Measurements from ENCODE around the gene SAPCD2.
"Not testable (repeated sequence)": the region's sequence is repeated elsewhere in the genome, so short reads cannot be mapped to it uniquely, and the experiment has no call there.

Gene SAPCD2

DNA sequence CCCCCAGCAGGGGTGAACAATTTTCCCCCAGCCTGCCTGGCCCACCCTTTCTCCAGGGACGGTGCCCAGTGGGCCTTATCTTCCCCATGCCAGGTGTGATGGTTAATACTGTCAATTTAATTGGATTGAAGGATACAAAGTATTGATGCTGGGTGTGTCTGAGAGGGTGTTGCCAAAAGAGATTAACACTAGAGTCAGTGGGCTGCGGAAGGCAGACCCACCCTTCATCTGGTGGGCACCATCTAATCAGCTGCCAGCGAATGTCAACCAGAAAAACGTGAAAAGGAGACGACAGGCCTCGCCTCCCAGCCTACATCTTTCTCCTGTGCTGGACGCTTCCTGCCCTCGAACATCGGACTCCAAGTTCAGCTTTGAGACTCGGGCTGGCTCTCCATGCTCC, 32.9 kb downstream of the SAPCD2 start:
- DNase-seq = no peak
- in situ Hi-C loops (cut with MboI; ENCODE audit: low pct_unique_long_range_greater_than_20kb, low sequenced_read_pairs) = no loop called here

DNA sequence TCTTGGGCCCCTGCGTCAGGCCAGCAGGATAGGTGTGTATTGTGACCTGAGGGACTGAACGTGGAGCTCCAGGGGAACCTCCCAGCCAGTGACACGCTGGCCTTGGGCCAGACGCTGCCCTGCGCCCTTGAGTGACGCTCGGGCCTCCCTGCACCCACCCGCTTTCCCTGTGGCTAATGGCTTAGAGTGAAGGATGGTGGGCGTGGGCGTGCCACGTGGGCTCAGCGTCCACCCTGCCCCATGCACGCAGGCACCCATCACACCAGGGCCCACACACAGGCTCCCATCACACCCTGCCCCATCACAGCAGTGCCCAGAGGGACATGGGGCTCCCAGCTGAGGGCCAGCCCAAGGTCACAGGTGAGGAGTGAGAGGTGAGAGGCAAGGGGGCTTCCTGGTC, 33.3 kb downstream of the SAPCD2 start:
- no peak for DNase-seq
- in situ Hi-C loops (cut with MboI; ENCODE audit: low pct_unique_long_range_greater_than_20kb, low sequenced_read_pairs) = no loop called here

DNA sequence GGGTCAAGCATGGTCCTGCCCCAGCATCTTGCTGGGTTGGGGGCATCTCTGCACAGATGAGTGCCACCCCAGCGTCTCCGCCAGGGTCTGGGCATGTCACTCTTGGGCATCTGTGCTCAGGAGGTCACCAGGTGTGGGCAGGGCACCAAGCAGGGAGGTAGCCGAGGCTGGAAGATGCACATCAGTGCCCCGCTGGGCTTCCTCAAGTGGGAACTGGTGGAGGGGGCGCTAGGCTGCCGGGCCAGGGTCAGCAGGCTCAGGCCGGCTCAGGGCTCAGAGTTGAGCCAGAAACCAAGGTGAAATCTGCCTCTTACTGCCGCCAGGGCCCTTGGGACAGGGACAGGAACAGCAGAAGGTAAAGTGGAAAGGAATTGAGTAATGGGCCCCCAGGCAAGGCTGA, 34.4 kb downstream of the SAPCD2 start:
- in situ Hi-C loops (cut with MboI; ENCODE audit: low pct_unique_long_range_greater_than_20kb, low sequenced_read_pairs) = no loop called here
- no peak for DNase-seq

DNA sequence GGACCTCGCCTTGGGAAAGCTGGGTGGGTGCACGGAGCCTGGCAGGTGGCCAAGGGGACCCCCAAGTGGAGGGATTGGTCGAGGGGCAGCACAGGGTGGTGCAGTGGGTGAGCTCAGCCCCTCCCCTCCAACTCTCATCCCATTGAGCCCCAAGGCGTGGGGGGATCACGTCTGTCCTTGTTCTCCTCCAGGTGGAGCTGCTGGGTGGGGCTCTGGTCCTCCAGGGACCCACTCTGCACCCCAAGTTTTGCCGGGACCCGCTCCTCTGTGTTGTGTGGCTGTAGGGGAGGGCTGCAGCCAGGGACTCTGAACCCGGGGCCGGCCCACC, 34.9 kb downstream of the SAPCD2 start:
- no peak for DNase-seq
- in situ Hi-C loops (cut with MboI; ENCODE audit: low pct_unique_long_range_greater_than_20kb, low sequenced_read_pairs) = no loop called here

DNA sequence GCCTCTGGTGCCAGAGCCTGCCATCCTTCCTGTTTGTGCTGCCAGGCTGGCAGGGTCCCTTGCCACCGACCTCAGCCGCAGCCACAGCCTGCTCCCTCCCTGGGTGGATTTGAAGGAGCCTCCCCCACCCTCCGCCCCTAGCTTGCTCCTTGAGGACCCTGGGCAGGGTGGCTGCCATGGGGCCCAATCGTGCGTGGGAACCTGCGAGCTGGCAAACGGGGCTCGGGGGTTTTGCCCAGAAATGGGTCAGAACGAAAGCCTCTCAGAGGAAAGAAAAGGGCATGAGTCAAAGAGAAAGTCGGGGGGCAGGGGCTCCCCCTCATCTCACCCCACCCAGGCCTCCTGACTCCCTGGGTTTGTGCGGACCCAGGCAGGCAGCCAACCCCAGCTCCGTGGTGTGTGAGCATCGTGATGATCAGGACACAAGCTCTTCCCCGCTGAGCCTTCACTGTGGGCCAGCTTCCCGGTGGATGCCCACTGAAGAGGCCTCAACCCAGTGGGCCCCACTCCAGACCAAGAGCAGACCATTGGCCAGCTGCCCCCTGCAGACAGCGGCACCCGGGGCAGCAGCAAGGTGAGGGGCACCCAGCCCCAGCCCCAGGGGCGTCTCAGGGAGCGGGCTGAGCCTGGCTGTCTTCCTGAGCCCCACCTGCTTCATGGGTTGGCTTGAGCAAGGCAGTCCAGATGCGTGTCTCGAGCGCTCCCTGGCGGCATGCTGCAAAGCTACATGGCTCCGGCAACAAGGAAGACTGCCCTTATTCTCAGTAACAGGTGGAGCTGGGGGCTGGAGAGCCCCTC, 35.4 kb downstream of the SAPCD2 start:
- peak; percentile 85 for DNase-seq
- in situ Hi-C loops (cut with MboI; ENCODE audit: low pct_unique_long_range_greater_than_20kb, low sequenced_read_pairs) = no loop called here

DNA sequence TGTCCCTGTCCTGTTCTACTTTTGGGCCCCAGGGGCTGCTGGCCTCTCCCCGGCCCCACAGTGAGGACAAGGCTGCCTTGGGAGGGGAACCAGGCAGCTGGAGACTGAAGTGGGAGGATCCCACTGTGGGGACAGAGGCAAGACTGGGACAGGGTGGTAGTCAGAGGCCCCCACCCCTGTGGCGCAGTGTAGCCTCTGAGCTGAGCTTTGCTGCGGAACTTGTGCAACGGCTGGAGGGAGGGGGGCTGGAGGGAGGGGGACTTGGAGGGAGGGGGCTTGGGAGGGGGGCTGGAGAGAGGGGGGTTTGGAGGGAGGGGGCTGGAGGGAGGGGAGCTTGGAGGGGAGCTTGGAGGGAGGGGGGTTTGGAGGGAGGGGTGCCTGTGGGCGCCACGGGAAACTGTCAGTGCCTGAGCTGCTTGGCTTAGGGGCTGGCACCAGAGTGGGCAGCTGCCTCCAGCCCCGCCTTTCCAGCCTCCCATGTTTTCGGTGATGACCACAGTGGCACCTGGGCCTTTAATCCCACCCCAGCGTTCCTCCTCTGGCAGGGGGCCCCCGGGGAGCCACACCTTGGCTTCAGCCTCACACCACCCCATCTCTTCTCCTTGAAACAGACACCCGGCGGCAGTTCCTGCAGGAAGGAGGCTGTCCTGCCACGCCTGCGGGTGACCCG, 36.2 kb downstream of the SAPCD2 start:
- in situ Hi-C loops (cut with MboI; ENCODE audit: low pct_unique_long_range_greater_than_20kb, low sequenced_read_pairs) = no loop called here
- peak; percentile 61 for DNase-seq

DNA sequence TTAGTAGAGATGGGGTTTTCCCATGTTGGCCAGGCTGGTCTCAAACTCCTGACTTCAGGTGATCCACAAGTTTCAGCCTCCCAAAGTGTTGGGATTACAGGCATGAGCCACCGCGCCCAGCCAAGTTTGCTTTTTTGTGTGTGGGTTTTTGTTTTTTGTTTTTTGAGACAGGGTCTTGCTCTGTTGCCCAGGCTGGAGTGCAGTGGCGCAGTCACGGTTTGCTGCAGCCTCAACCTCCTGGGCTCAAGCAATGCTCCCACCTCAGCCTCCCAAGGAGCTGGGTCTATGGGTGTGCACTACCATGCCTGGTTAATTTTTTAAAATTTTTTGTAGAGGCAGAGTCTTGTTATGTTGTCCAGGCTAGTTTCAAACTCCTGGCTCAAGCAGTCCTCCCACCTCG, 36.9 kb downstream of the SAPCD2 start:
- in situ Hi-C loops (cut with MboI; ENCODE audit: low pct_unique_long_range_greater_than_20kb, low sequenced_read_pairs); DNase-seq: not testable (repeated sequence)

DNA sequence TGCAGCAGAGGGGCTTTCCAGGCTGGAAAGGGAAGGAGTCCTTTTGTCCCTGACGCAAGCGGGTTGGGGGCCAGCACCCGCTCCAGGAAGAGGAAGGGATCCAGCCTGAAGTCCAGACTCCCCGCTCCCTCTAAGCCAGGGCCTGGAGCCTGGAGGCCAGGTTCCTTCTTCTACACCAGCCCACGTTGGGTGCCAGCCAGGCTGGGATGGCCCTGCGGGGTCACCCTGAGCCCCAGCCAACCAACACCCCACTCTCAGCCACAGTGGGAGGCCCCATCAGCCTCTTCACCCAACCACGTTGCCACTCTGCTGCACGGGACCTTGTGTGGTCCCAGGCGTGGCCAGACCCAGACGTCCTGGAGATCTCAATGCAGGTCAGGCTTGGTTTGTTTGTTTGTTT, 37.5 kb downstream of the SAPCD2 start:
- peak; percentile 48 for DNase-seq
- in situ Hi-C loops (cut with MboI; ENCODE audit: low pct_unique_long_range_greater_than_20kb, low sequenced_read_pairs) = no loop called here

DNA sequence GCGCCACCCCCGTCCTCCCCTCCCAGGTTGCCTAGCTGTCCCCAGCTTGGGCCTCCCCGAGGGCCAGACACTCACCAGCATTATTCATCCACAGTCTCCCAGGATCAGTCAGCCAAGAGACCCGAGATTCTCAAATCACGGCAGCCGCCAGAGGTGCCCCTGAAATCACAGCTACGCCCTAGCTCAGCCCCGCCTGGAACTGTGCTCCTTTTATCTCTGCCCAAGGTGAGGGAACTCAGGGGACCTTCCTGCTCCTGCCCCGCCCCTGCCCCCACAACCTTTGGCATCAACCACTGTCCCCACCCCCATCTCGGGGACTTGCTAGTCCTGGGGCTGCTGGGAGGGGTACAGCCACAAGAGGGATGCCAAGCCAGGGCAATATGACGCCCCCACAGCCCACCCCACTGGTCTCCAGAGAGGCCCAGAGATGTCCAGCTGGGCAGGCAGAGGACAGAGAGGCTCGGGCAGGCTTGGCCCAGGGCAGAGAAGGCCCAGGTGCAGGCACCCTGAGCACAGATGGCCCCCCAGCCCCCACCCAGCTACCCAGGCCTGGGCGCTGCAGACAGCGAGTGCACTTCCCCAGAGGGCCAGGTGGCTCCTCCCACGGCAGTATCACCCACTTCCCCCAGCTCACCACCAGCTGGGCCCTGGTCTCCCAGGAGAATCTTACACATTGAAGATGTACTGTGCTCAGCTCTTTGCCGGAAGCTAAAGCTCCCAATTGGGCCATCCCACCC, 38.3 kb downstream of the SAPCD2 start, which contains the start of gene FUT7:
FUT7 (minus strand) TSS at position 185 of the 737 bp plus-strand sequence; CDS start at position 88, 97 bp downstream.
- in situ Hi-C loops (cut with MboI; ENCODE audit: low pct_unique_long_range_greater_than_20kb, low sequenced_read_pairs) = no loop called here
- DNase-seq = peak; percentile 60

DNA sequence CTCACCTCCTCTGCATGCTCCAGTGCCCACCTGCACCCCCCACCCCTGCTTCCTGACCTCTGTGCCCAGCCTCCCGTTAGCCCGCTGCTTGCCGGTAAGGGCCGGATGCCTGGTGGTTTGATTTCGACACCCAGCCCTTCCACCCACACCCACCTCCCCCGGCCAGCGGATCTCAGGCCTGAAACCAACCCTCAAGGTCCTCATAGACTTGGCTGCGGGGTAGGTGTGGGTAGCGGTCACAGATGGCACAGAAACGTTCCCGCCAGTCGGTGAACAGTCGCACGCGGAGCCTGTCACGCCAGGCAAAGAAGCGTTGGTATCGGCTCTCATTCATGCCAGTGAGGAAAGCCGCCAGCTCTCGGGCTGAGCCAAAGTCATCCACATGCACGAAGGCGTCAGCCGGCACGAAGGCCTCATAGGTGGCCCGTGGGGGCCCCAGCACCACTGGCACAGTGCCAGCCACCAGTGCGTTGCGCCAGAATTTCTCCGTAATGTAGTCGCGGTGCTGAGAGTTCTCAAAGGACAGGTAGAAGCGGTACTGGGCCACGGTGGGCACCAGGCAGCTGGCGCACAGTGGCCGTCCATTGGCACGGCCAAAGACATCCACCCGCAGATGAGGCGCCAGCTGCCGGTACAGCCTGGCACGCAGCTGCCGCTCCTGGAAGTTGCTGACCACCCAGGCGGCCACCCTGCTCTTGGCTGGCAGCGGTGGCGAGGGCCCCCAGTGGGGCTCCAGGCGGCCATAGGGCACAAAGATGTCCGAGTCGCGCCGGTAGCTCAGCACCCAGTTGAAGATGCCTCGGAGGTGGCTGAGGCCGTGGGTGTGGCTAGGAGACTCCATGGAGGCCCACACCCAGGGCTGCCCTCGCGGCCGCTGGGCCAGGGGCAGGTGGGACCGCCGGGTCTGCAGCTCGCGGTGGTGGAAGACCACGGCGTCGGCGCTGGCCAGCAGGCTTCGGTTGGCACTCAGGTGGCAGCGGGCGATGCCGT, 39.5 kb downstream of the SAPCD2 start:
- in situ Hi-C loops (cut with MboI; ENCODE audit: low pct_unique_long_range_greater_than_20kb, low sequenced_read_pairs) = no loop called here
- peak; percentile 96 for DNase-seq

DNA sequence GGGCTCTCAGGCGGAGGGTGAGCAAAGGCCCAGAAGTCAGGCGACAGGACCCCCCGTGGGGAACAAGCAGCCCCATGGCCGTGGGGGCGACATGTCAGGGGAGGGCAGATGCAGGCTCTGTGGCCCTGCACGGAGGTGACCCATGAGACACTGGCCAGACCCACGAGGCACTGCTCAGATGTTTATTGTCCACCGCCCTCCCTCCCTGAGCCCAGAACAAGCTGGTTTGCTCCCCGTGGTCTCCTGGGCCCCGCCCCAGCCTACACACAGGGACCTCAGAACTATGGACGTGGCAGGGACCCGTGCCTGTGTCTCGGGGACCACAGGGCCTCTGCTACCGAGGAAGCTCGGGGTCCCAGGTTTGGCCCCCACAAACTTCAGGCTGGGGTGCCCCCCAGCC, 40.4 kb downstream of the SAPCD2 start:
- in situ Hi-C loops (cut with MboI; ENCODE audit: low pct_unique_long_range_greater_than_20kb, low sequenced_read_pairs) = no loop called here
- DNase-seq = no peak

DNA sequence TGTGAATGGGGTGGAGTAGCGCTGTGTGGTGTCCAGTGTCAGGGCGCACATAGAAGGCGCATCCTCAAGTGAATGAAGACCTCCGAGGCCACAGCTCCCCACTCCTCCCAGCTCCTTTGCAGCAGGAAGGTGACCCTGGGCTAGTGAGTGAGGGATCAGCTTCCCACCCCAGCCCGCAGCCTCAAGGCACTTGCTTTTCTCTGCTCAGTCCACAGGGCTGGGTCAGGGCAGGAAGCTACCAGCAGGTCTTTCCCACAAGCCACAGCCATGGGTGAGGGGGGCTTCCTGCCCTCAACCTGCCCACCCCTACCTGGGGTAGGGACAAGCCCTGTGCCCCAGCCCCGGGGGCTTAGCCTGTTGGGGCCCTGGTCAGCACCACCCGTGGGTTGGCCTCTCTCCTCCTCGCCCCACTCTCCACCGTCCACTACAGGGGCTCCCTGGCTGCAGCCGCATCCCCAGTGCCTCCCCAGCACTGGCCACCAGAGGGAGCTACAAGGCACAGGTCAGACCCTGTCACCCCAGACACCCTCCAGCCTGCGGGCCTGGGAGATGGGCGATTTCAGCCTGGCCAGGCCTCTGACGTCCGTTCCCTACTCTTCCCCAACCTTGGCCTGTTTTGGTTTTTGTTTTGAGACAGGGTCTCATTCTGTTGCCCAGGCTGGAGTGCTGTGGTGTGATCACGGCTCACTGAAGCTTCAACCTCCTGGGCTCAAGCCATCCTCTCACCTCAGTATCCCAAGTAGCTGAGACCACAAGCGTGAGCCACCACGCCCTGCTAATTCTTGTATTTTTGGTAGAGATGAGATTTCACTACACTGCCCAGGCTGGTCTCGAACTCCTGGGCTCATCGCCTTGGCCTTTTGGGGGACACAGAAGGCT, 41.1 kb downstream of the SAPCD2 start:
- in situ Hi-C loops (cut with MboI; ENCODE audit: low pct_unique_long_range_greater_than_20kb, low sequenced_read_pairs) = no loop called here
- peak; percentile 88 for DNase-seq

DNA sequence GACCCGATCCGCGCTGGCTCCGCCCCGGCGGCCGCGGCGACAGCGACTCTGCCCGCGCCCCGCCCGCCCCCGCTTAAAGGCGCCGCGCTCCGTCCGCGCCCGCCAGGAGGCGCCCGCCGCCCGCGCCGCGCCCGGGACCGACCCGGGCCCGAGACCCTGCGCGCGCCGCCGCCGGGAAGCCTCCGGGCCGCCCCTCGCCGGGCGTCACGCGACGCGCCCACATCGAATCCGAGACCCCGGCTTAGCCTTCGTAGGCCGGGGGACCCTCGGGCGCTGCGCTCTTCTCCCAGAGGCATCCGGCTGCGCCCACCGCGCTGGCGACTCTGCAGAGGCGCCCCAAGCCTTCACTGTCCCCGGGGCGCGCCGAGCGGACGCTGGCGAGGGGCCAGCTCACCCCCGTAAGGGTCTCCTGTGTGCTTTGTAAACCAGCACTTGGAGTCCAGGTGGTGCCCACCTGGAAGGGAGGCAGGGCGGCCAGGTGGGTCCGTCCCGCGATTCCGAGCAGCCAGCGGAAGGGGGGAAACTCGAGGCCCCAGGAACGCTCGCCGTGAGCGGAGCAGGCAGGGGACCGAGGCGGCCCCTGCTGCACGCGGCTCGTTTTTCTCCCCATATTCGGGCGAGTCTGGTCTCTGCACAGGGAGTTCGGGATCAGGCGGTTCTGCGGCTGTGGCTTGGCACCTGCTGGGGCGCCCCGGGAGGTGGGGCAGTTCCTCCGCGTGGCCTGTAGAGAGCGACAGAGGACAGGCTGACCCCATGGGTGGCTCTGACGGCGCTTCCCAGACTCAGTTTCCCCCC, 41.9 kb downstream of the SAPCD2 start:
- peak; percentile 77 for DNase-seq
- in situ Hi-C loops (cut with MboI; ENCODE audit: low pct_unique_long_range_greater_than_20kb, low sequenced_read_pairs) = no loop called here

DNA sequence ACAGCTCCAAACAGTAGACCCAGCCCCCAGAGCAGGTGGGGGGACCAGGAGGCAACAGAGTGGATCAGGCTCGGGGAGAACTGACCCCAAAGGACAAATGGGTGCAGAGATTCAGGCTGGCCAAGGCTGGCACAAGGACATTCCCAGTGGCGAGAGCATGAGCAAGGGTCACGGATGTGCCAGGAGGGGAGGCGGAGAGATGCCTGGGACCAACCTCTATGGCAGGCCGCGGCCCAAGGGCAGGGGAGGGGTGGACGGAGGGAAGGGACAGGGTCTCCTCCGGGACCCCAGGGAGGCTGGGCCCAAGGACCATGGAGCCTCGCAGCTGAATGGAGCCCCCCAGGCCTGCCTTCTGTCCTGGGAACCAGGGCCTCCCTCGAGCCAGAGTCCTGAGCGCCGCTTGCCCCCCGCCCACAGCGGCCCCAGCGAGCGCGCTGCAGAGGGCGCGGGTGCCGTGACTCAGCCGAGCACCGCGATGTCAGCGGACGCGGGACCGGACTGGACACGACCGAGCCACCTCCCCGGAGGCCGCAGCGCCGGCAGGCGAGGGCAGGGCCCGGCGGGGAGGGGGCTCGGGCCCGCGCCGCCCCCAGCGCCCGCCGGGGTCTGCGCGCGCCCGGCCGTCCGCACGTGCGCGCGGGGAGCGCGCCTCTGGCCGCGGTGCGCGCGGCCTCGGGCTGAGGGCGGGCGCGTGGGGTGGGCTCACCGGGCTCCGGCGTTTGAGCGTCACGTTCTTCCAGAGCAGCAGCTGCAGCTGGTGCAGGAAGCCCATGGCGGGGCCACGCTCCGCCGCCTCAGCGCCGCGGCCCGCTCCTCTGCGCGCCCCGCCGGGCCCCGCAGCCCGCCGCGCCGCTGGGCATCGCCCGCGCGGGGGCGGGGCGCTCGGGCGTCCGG, 42.7 kb downstream of the SAPCD2 start, which contains the start of gene ABCA2:
ABCA2 (minus strand) TSS at position 869 of the 894 bp plus-strand sequence; CDS start at position 772, 97 bp downstream.
- in situ Hi-C loops (cut with MboI; ENCODE audit: low pct_unique_long_range_greater_than_20kb, low sequenced_read_pairs) = no loop called here
- no peak for DNase-seq

DNA sequence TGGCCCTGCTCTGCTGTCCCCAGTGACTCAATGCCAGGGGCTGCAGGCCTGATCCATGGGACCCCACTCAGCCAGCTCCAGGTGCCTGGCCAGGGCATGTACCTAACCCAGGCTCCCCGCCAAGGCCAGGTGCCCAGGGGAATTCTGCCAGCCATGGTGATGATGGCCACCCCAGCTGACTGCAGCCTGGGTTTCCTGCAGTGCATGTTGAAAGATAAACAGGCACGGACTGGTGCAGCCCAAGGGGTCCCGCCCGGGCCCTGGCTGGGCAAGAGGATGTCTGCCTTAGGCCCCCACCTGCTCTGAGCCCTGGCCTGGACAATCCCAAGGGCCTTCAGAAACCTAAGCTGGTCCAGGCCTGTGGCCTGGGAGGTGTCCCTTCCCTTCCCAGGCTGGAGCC, 43.5 kb downstream of the SAPCD2 start:
- in situ Hi-C loops (cut with MboI; ENCODE audit: low pct_unique_long_range_greater_than_20kb, low sequenced_read_pairs) = no loop called here
- DNase-seq = no peak

DNA sequence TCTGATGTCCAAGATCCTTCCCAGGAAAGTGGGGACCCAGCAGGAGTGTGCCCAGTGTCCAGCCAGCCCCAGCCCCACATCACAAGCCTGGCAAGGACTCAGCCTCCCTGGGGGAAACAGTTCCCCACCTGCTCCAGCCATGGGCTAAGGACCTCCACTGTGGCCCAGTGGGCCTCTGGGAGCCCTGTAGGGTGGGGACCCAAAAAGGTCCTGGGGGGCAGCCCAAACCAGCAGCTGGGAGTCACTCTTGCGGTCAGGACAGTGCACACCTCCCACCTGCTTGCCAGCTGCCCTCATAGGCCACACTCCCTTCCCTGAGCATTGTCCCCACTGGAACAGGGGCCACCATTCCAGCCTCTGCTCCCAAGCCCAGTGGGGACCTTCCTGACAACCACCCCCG, 44.0 kb downstream of the SAPCD2 start:
- in situ Hi-C loops (cut with MboI; ENCODE audit: low pct_unique_long_range_greater_than_20kb, low sequenced_read_pairs) = no loop called here
- no peak for DNase-seq

All from KBM-7 (cell line).